Fibroblast of lung (primary cell): ENCODE data around the gene TRPC4AP.

Source experiments
- EZH2 ChIP-seq: IDR thresholded peaks from 2 replicates; pipeline ENCODE4 v1.5.1; 2012; ENCODE audit warnings: low read length, control low read depth, mild to moderate bottlenecking; ENCODE audit errors: missing control alignments
- TF ChIP-seq, protein P1 (sequence below), 2 donors: IDR thresholded peaks in 1 of 2; conservative IDR thresholded peaks in 1 of 2; 1 replicate in 1 of 2; 2 replicates in 1 of 2; pipeline ENCODE4 v1.5.1; 2011 to 2012; ENCODE audit warnings: low read length in 2 of 2, control low read depth in 1 of 2, inconsistent platforms in 1 of 2, low read depth in 1 of 2, mild to moderate bottlenecking in 1 of 2

DNA sequence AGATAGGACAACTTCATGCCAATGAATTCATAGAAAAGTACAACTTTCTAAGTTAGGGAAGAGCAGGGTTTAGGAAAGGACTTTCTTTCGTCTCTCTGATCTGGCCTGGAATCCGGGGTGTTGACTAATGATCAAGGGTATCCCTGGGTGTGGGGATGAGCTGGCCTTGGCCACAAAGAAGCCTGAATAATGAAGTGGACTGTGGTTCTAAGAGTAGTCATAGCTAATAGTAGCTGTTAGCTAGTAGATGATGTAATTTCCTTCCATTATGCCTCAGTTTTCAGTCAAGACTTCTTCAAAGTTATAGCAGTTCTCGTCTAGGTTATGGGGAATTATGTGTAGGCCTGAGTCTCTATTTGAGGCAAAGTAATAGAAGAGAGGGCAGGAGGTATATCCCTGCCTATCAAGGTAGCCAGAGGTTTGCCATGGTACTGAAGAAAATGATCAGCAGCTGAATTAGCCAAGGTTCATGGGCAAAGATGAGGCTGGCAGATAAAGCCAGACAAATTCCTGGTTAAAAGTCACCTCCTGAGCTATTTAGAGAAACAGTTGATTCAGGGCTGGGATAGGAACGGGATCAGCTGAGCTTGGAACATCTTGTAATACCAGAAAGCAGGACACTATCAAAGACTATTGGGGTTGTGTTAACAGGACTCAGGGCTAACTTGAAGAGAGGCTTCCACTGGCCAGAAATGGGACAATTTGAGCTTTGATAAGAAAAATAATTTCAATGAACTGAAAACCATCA, 18.7 kb upstream of the TRPC4AP start:
- TF ChIP-seq EZH2, result no peak
- TF ChIP-seq, protein P1, sequence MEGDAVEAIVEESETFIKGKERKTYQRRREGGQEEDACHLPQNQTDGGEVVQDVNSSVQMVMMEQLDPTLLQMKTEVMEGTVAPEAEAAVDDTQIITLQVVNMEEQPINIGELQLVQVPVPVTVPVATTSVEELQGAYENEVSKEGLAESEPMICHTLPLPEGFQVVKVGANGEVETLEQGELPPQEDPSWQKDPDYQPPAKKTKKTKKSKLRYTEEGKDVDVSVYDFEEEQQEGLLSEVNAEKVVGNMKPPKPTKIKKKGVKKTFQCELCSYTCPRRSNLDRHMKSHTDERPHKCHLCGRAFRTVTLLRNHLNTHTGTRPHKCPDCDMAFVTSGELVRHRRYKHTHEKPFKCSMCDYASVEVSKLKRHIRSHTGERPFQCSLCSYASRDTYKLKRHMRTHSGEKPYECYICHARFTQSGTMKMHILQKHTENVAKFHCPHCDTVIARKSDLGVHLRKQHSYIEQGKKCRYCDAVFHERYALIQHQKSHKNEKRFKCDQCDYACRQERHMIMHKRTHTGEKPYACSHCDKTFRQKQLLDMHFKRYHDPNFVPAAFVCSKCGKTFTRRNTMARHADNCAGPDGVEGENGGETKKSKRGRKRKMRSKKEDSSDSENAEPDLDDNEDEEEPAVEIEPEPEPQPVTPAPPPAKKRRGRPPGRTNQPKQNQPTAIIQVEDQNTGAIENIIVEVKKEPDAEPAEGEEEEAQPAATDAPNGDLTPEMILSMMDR (conservative IDR thresholded peaks at IDR 0.05 in 1 of 2, IDR thresholded peaks at IDR 0.05 in 1 of 2; ENCODE audit: low read depth in 1 of 2, low read length in 2 of 2), result no peak
